Regular cardiac myocyte (primary cell): ENCODE measurements around the gene CPM. TPM values are rescaled to one million over a fixed set of nuclear protein-coding genes. Genes with fewer than 3 reads are reported as not detected.

Experiments used
- total RNA-seq: library from RNA; depleted of rRNA; stranded (reverse); fragments of >200 nt; gene quantifications from 2 replicates; pipeline ENCODE4 v1.2.3, GENCODE V29; 2014

The CPM gene
- 16.9 and 19.0 TPM in 2 replicates for total RNA-seq

DNA sequence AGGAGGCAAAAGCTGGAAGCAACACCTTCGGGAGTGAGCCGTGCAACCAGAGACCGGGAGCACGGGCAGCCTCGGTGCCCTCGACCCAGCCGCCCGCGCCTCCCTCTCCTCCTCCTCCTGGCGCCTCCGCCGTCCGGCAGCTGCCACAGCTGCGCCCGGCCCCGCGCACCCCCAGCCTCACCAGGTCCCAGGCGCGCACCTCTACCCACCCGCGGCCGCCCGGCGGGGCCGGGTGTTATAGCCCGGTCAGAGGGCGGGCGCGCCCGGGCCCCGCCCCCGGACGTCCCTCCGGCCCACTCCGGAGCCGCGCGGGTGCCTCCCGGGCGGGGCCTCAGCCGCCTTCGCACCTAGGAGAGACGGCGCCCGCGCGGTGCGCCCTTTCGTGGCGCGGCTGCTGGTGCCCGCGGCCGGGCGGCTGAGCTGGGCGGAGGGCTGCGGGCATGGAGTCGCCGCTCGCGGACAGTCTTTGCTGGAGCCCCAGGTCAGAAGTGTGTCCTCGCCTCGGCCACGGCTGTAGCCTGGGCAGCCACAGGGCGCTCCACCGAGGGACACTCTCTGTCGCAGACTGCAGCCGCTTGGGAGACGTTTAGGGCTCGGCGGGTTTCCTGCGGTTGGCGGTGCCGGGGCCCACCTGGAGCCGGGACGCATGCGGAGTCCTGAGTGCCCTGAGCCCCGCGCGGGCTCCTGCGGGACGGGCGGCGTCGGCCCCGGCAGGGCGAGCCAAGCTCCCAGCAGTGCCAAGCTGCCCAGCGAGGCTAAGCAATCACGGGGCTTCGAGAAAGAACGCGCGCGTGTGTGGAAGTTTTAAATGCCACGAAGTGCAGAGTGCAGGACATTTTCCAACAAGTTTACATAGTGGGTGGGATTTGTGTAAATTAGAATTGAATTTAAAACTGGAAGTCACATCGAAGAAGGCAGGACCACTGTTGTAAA, at the start of gene CPM:
CPM (minus strand) TSS at position 211 of the 933 bp plus-strand sequence. CDS start 334 bp downstream, outside the sequence.

GRCh38 chr12:68807576-68808387, 125.2 kb downstream of the CPM start, which contains the start of gene MDM2:
Gene MDM2 (plus strand): TSS chr12:68808177. CDS start chr12:68808478, 301 bp downstream.

Other genes starting within 250 kb of the CPM start
- 32.7 and 72.9 TPM in 2 replicates for gene NUP107, start 246.2 kb downstream of the CPM start, total RNA-seq
- gene SLC35E3, start 187.0 kb downstream of the CPM start, total RNA-seq, result 3.1 and 4.8 TPM in 2 replicates
- 175 and 260 TPM in 2 replicates for gene MDM2, start 125.0 kb downstream of the CPM start, total RNA-seq